GM23338 (cell line): ENCODE results near the gene ZNF746. TPM values are rescaled to one million over a fixed set of nuclear protein-coding genes. Genes with fewer than 3 reads are reported as not detected.

ENCODE experiments used
- ATAC-seq: fragments of 200-7000 bp; cut with Tn5 transposase; 3 replicates; pipeline ENCODE4 v1.9.1; 2020
- DNase-seq: peaks from one replicate; pipeline ENCODE4 v3.0.0-alpha.2; 2015; ENCODE audit warnings: low spot score
- H2AFZ ChIP-seq: fragments of 200-600 bp; sonication (generic); 2 replicates; pipeline ENCODE4 v1.8.0; 2016; ENCODE audit warnings: antibody characterized with exemption, mild to moderate bottlenecking, moderate library complexity
- H3F3A ChIP-seq: fragments of 200-600 bp; sonication (generic); replicated peaks from 2 replicates; pipeline ENCODE4 v1.8.0; 2017; ENCODE audit warnings: antibody characterized with exemption, mixed run types, low read depth
- H3K27ac ChIP-seq: fragments of 200-600 bp; sonication (generic); 2 replicates; pipeline ENCODE4 v1.6.1; 2016; ENCODE audit warnings: low read depth
- H3K27me3 ChIP-seq: fragments of 200-600 bp; sonication (generic); 2 replicates; pipeline ENCODE4 v1.8.0; 2016; ENCODE audit warnings: mild to moderate bottlenecking, mixed run types, moderate library complexity; ENCODE audit not compliant: insufficient read depth
- H3K36me3 ChIP-seq: fragments of 200-600 bp; sonication (generic); 2 replicates; pipeline ENCODE4 v1.8.0; 2016; ENCODE audit warnings: mild to moderate bottlenecking; ENCODE audit not compliant: insufficient read depth
- H3K4me1 ChIP-seq: fragments of 200-600 bp; sonication (generic); 2 replicates; pipeline ENCODE4 v1.8.0; 2016; ENCODE audit warnings: mild to moderate bottlenecking, moderate library complexity; ENCODE audit not compliant: insufficient read depth
- H3K4me2 ChIP-seq: fragments of 200-600 bp; sonication (generic); 2 replicates; pipeline ENCODE4 v1.7.1; 2017; ENCODE audit warnings: mixed run types
- H3K4me3 ChIP-seq: fragments of 200-600 bp; sonication (generic); 2 replicates; pipeline ENCODE4 v1.6.1; 2016; ENCODE audit warnings: mixed run types
- H3K79me2 ChIP-seq: fragments of 200-600 bp; sonication (generic); replicated peaks from 2 replicates; pipeline ENCODE4 v1.8.0; 2017; ENCODE audit warnings: mild to moderate bottlenecking; ENCODE audit not compliant: insufficient read depth
- H3K9me2 ChIP-seq: fragments of 200-600 bp; sonication (generic); 2 replicates; pipeline ENCODE4 v1.8.0; 2017; ENCODE audit not compliant: insufficient read depth
- H4K20me1 ChIP-seq: fragments of 200-600 bp; sonication (generic); replicated peaks from 2 replicates; pipeline ENCODE4 v1.8.0; 2017; ENCODE audit warnings: mild to moderate bottlenecking; ENCODE audit not compliant: insufficient read depth
- H3K27ac Mint-ChIP-seq: 2 replicates; pipeline ENCODE4 v1.8.0; 2020; ENCODE audit warnings: inconsistent platforms, mild to moderate bottlenecking, moderate library complexity, mixed read lengths
- H3K27me3 Mint-ChIP-seq: 3 replicates; pipeline ENCODE4 v1.8.0; 2022; ENCODE audit warnings: low read depth, mild to moderate bottlenecking, moderate library complexity, mixed read lengths, inconsistent platforms; ENCODE audit not compliant: insufficient read depth, poor library complexity
- H3K36me3 Mint-ChIP-seq: 3 replicates; pipeline ENCODE4 v1.8.0; 2021; ENCODE audit warnings: low read depth, mild to moderate bottlenecking, inconsistent platforms, moderate library complexity, mixed read lengths
- H3K4me1 Mint-ChIP-seq: 3 replicates; pipeline ENCODE4 v1.8.0; 2020; ENCODE audit warnings: mild to moderate bottlenecking, inconsistent platforms, mixed read lengths
- H3K4me3 Mint-ChIP-seq: 3 replicates; pipeline ENCODE4 v1.8.0; 2021; ENCODE audit warnings: moderate library complexity, mild to moderate bottlenecking, inconsistent platforms, mixed read lengths
- H3K9me3 Mint-ChIP-seq: 3 replicates; pipeline ENCODE4 v1.8.0; 2020; ENCODE audit warnings: moderate library complexity, mild to moderate bottlenecking, inconsistent platforms, mixed read lengths
- CREB1 ChIP-seq: fragments of 250-450 bp; sonication (Bioruptor Pico); IDR thresholded peaks from 2 replicates; pipeline ENCODE4 v1.5.0; 2020; ENCODE audit warnings: low read depth, mild to moderate bottlenecking, moderate library complexity
- EZH2 ChIP-seq: fragments of 200-600 bp; sonication (generic); IDR thresholded peaks from one replicate; pipeline ENCODE4 v1.8.0; 2017; ENCODE audit warnings: antibody characterized with exemption, mild to moderate bottlenecking, low read depth; ENCODE audit not compliant: unreplicated experiment
- EZH2phosphoT487 ChIP-seq: fragments of 200-600 bp; sonication (generic); IDR thresholded peaks from one replicate; pipeline ENCODE4 v1.8.1; 2018; ENCODE audit warnings: antibody characterized with exemption; ENCODE audit not compliant: unreplicated experiment
- JUNB ChIP-seq: IDR thresholded peaks from one replicate; pipeline ENCODE4 v1.6.1; 2016; ENCODE audit warnings: antibody characterized with exemption; ENCODE audit not compliant: unreplicated experiment
- NANOG ChIP-seq: IDR thresholded peaks from 2 replicates; pipeline ENCODE4 v1.6.1; 2016; ENCODE audit warnings: antibody characterized with exemption, borderline replicate concordance
- POLR2AphosphoS5 ChIP-seq: IDR thresholded peaks from 2 replicates; pipeline ENCODE4 v1.6.1; 2016; ENCODE audit warnings: antibody characterized with exemption, low read depth
- STAT1 ChIP-seq: IDR thresholded peaks from one replicate; pipeline ENCODE4 v1.6.1; 2016; ENCODE audit warnings: antibody characterized with exemption; ENCODE audit not compliant: unreplicated experiment
- ZNF114 ChIP-seq: fragments of 250-450 bp; sonication (Bioruptor Pico); IDR thresholded peaks from 2 replicates; pipeline ENCODE4 v1.5.0; 2020; ENCODE audit warnings: mild to moderate bottlenecking, moderate library complexity
- ZNF331 ChIP-seq: fragments of 250-450 bp; sonication (Bioruptor Pico); IDR thresholded peaks from 2 replicates; pipeline ENCODE4 v1.5.0; 2020; ENCODE audit warnings: low read depth, mild to moderate bottlenecking, moderate library complexity
- polyA plus RNA-seq: library from polyadenylated mRNA; unstranded; fragments of >200 nt; fragmentation: Nextera tagmentation; extraction: Ambion mirVana; gene quantifications from 2 replicates; pipeline ENCODE4 v1.2.1, GENCODE V29; 2016
- total RNA-seq: library from RNA; depleted of rRNA; stranded (reverse); fragments of >200 nt; shearing (Covaris generic); gene quantifications from 2 replicates; pipeline ENCODE4 v1.2.3, GENCODE V29; 2014
- TF ChIP-seq, protein P1 (sequence below): IDR thresholded peaks from 2 replicates; pipeline ENCODE4 v1.6.1; 2016; ENCODE audit warnings: antibody characterized with exemption
- TF ChIP-seq, protein P2 (sequence below): fragments of 250-450 bp; sonication (Bioruptor Pico); IDR thresholded peaks from 2 replicates; pipeline ENCODE4 v1.5.0; 2020; ENCODE audit warnings: mild to moderate bottlenecking, moderate library complexity
- TF ChIP-seq, protein P3 (sequence below): IDR thresholded peaks from one replicate; pipeline ENCODE4 v1.6.1; 2018; ENCODE audit warnings: antibody characterized with exemption; ENCODE audit not compliant: unreplicated experiment
- TF ChIP-seq, protein P4 (sequence below), 2 experiments: fragments of 200-600 bp in 1 of 2; sonication (generic) in 1 of 2; conservative IDR thresholded peaks; 2 replicates each; pipeline versions ENCODE4 v1.5.1 to v1.6.1; 2016 to 2017; ENCODE audit warnings: antibody characterized with exemption in 2 of 2, low read depth in 2 of 2, mild to moderate bottlenecking in 2 of 2, moderate library complexity in 1 of 2

Gene ZNF746
- total and polyA plus RNA-seq, 2 experiments from 2014 or later: 10.0 to 18.6 TPM

DNA sequence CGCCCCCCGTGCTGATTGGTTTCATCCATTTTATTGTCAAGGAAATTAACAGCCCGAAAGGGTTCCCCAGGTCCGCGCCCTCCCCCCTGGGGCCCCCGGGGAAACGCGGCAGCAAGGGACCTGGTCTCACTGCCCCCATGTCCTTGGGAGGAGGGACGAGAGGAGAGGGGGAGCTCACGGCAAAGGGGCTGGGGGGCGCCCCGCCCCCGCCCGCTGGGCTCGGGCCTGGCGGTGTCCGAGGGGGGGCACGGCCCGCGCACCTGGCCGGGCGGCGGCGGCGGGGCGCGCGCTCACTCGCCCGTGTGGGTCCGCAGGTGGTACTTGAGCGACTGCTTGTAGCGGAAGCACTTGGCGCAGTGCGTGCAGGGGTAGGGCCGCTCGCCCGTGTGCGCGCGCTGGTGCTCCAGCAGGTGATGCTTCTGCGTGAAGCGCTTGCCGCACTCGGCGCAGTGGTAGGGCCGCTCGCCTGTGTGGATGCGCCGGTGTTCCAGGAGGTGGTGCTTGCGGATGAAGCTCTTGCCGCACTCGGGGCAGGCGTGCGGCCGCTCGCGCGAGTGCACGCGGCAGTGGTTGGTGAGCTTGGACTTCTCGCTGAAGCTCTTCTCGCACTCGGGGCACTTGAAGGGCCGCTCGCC, 66.0 kb downstream of the ZNF746 start (continued):
- TF ChIP-seq, protein P1, sequence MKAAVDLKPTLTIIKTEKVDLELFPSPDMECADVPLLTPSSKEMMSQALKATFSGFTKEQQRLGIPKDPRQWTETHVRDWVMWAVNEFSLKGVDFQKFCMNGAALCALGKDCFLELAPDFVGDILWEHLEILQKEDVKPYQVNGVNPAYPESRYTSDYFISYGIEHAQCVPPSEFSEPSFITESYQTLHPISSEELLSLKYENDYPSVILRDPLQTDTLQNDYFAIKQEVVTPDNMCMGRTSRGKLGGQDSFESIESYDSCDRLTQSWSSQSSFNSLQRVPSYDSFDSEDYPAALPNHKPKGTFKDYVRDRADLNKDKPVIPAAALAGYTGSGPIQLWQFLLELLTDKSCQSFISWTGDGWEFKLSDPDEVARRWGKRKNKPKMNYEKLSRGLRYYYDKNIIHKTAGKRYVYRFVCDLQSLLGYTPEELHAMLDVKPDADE: no peak
- no peak for TF ChIP-seq NANOG
- TF ChIP-seq STAT1: no peak
- TF ChIP-seq, protein P2, sequence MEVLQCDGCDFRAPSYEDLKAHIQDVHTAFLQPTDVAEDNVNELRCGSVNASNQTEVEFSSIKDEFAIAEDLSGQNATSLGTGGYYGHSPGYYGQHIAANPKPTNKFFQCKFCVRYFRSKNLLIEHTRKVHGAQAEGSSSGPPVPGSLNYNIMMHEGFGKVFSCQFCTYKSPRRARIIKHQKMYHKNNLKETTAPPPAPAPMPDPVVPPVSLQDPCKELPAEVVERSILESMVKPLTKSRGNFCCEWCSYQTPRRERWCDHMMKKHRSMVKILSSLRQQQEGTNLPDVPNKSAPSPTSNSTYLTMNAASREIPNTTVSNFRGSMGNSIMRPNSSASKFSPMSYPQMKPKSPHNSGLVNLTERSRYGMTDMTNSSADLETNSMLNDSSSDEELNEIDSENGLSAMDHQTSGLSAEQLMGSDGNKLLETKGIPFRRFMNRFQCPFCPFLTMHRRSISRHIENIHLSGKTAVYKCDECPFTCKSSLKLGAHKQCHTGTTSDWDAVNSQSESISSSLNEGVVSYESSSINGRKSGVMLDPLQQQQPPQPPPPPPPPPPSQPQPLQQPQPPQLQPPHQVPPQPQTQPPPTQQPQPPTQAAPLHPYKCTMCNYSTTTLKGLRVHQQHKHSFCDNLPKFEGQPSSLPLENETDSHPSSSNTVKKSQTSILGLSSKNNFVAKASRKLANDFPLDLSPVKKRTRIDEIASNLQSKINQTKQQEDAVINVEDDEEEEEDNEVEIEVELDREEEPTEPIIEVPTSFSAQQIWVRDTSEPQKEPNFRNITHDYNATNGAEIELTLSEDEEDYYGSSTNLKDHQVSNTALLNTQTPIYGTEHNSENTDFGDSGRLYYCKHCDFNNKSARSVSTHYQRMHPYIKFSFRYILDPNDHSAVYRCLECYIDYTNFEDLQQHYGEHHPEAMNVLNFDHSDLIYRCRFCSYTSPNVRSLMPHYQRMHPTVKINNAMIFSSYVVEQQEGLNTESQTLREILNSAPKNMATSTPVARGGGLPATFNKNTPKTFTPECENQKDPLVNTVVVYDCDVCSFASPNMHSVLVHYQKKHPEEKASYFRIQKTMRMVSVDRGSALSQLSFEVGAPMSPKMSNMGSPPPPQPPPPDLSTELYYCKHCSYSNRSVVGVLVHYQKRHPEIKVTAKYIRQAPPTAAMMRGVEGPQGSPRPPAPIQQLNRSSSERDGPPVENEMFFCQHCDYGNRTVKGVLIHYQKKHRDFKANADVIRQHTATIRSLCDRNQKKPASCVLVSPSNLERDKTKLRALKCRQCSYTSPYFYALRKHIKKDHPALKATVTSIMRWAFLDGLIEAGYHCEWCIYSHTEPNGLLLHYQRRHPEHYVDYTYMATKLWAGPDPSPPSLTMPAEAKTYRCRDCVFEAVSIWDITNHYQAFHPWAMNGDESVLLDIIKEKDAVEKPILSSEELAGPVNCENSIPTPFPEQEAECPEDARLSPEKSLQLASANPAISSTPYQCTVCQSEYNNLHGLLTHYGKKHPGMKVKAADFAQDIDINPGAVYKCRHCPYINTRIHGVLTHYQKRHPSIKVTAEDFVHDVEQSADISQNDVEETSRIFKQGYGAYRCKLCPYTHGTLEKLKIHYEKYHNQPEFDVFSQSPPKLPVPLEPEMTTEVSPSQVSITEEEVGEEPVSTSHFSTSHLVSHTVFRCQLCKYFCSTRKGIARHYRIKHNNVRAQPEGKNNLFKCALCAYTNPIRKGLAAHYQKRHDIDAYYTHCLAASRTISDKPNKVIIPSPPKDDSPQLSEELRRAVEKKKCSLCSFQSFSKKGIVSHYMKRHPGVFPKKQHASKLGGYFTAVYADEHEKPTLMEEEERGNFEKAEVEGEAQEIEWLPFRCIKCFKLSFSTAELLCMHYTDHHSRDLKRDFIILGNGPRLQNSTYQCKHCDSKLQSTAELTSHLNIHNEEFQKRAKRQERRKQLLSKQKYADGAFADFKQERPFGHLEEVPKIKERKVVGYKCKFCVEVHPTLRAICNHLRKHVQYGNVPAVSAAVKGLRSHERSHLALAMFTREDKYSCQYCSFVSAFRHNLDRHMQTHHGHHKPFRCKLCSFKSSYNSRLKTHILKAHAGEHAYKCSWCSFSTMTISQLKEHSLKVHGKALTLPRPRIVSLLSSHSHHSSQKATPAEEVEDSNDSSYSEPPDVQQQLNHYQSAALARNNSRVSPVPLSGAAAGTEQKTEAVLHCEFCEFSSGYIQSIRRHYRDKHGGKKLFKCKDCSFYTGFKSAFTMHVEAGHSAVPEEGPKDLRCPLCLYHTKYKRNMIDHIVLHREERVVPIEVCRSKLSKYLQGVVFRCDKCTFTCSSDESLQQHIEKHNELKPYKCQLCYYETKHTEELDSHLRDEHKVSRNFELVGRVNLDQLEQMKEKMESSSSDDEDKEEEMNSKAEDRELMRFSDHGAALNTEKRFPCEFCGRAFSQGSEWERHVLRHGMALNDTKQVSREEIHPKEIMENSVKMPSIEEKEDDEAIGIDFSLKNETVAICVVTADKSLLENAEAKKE (CRISPR knock-in tag): no peak
- no peak for TF ChIP-seq EZH2
- TF ChIP-seq ZNF331: no peak

DNA sequence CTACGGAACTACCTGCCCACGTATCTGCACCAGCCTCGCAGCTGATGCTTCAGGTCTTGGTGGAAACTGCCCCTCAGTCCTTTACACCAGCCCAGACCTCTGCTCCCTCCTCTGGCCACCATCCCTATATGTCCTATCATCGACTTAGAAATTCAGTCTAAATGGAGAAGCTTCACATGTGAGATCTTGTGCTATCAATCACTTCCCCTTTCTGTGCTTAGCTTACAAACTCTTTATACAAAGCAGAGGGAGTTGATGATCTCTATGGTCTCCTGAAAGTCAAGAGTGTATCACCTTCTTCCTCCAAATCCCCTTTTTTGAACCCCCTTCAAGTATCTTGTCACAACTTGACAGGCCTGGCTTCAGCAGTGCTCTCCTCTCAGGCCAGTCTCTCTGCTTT, 67.4 kb downstream of the ZNF746 start:
- DNase-seq (no peak), ATAC-seq (no peak)
- TF ChIP-seq STAT1 (no peak), ZNF114 (CRISPR knock-in tag) (no peak), JUNB (no peak), POLR2AphosphoS5 (no peak), EZH2phosphoT487 (no peak), EZH2 (no peak), CREB1 (CRISPR knock-in tag) (no peak)
- TF ChIP-seq, protein P3, sequence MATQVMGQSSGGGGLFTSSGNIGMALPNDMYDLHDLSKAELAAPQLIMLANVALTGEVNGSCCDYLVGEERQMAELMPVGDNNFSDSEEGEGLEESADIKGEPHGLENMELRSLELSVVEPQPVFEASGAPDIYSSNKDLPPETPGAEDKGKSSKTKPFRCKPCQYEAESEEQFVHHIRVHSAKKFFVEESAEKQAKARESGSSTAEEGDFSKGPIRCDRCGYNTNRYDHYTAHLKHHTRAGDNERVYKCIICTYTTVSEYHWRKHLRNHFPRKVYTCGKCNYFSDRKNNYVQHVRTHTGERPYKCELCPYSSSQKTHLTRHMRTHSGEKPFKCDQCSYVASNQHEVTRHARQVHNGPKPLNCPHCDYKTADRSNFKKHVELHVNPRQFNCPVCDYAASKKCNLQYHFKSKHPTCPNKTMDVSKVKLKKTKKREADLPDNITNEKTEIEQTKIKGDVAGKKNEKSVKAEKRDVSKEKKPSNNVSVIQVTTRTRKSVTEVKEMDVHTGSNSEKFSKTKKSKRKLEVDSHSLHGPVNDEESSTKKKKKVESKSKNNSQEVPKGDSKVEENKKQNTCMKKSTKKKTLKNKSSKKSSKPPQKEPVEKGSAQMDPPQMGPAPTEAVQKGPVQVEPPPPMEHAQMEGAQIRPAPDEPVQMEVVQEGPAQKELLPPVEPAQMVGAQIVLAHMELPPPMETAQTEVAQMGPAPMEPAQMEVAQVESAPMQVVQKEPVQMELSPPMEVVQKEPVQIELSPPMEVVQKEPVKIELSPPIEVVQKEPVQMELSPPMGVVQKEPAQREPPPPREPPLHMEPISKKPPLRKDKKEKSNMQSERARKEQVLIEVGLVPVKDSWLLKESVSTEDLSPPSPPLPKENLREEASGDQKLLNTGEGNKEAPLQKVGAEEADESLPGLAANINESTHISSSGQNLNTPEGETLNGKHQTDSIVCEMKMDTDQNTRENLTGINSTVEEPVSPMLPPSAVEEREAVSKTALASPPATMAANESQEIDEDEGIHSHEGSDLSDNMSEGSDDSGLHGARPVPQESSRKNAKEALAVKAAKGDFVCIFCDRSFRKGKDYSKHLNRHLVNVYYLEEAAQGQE: no peak
- TF ChIP-seq, protein P4, sequence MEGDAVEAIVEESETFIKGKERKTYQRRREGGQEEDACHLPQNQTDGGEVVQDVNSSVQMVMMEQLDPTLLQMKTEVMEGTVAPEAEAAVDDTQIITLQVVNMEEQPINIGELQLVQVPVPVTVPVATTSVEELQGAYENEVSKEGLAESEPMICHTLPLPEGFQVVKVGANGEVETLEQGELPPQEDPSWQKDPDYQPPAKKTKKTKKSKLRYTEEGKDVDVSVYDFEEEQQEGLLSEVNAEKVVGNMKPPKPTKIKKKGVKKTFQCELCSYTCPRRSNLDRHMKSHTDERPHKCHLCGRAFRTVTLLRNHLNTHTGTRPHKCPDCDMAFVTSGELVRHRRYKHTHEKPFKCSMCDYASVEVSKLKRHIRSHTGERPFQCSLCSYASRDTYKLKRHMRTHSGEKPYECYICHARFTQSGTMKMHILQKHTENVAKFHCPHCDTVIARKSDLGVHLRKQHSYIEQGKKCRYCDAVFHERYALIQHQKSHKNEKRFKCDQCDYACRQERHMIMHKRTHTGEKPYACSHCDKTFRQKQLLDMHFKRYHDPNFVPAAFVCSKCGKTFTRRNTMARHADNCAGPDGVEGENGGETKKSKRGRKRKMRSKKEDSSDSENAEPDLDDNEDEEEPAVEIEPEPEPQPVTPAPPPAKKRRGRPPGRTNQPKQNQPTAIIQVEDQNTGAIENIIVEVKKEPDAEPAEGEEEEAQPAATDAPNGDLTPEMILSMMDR (conservative IDR thresholded peaks at IDR 0.05; ENCODE audit: low read depth in 2 of 2): no peak
- H3K27me3 Mint-ChIP-seq: peaks cover 12% of the 10 kb centered on the region
- peaks cover 13% of the 10 kb centered on the region for H3K4me1 Mint-ChIP-seq
- peaks cover 27% of the 10 kb centered on the region for H3K36me3 Mint-ChIP-seq
- Histone ChIP-seq H3K79me2 (no peaks in the 10 kb centered on the region), H3K4me1 (peaks cover 4% of the 10 kb centered on the region; the same call in 1 of the 2 replicates), H2AFZ (no peak overlapping the region), H3K9me2 (no peaks in the 10 kb centered on the region), H4K20me1 (peaks cover 4% of the 10 kb centered on the region; the same call in 1 of the 2 replicates), H3K36me3 (no peaks in the 10 kb centered on the region), H3K4me2 (no peak overlapping the region), H3F3A (no peaks in the 10 kb centered on the region), H3K27ac (no peak overlapping the region), H3K4me3 (no peak overlapping the region), H3K27me3 (peaks cover 48% of the 10 kb centered on the region)
- no peaks in the 10 kb centered on the region for H3K9me3 Mint-ChIP-seq
- H3K4me3 Mint-ChIP-seq: no peak overlapping the region
- H3K27ac Mint-ChIP-seq: no peak overlapping the region
